Measurements from ENCODE around the gene SLC35B4. TPM values are rescaled to one million over a fixed set of nuclear protein-coding genes. Genes with fewer than 3 reads are reported as not detected.

SLC35B4 gene
- total RNA-seq, 2 donors from 2014 or later = 12.6 to 18.1 TPM

DNA sequence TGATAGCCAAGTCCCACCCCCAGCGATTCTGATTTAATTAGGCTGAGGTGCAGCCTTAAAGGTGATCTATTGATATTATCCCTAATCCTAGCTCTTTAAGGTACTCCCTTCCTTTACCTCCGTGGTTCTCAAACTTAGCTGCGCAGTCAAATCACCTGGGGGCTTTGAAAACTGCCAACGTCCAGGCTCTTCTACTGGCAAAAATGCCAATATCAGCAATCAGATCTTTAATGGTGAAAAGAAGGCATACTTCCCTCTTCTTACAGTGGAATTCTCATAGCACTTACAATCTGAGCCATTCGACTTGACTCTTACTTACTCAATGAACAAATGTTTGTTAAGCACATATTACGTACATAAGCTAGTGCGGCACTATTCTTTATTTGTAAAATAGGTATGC lies 704 bp upstream of the SLC35B4 start:
- peak overlapping the region; percentile 96 for H3K4me3 ChIP-seq
- ATAC-seq (ENCODE audit: insufficient number of reproducible peaks, low FRiP score, low read depth) = no peak
- H3K27ac ChIP-seq = no peak overlapping the region

GRCh38 chr7:134315679-134316538 lies 821 bp downstream of the SLC35B4 start:
- Histone ChIP-seq H3K4me1 (ENCODE audit: control insufficient read depth in 1 of 2, low read depth in 2 of 2) (peaks cover 0 to 9% of the 10 kb centered on the region in 2 donors), H3K4me3 (peak overlapping the region; percentile 96), H3K27me3 (replicated peaks; ENCODE audit: insufficient read depth) (no peaks in the 10 kb centered on the region), H3K9me3 (no peaks in the 10 kb centered on the region), H3K36me3 (no peaks in the 10 kb centered on the region), H3K27ac (peak overlapping the region; percentile 44 to 46)
- TF ChIP-seq, protein P1, sequence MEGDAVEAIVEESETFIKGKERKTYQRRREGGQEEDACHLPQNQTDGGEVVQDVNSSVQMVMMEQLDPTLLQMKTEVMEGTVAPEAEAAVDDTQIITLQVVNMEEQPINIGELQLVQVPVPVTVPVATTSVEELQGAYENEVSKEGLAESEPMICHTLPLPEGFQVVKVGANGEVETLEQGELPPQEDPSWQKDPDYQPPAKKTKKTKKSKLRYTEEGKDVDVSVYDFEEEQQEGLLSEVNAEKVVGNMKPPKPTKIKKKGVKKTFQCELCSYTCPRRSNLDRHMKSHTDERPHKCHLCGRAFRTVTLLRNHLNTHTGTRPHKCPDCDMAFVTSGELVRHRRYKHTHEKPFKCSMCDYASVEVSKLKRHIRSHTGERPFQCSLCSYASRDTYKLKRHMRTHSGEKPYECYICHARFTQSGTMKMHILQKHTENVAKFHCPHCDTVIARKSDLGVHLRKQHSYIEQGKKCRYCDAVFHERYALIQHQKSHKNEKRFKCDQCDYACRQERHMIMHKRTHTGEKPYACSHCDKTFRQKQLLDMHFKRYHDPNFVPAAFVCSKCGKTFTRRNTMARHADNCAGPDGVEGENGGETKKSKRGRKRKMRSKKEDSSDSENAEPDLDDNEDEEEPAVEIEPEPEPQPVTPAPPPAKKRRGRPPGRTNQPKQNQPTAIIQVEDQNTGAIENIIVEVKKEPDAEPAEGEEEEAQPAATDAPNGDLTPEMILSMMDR (IDR thresholded peaks at IDR 0.05) = no peak
- ATAC-seq (ENCODE audit: insufficient number of reproducible peaks, low FRiP score, low read depth) (no peak), DNase-seq (ENCODE audit: low spot score) (no peak)

More for the DNA sequence above, 704 bp upstream of the SLC35B4 start:
- DNase-seq (ENCODE audit: low spot score) = no peak
- no peaks in the 10 kb centered on the region for H3K9me3 ChIP-seq
- H3K4me1 ChIP-seq (ENCODE audit: control insufficient read depth in 1 of 2, low read depth in 2 of 2) = peaks cover 0 to 9% of the 10 kb centered on the region in 2 donors
- no peaks in the 10 kb centered on the region for H3K27me3 ChIP-seq (replicated peaks; ENCODE audit: insufficient read depth)
- TF ChIP-seq, protein P1 (IDR thresholded peaks at IDR 0.05) = no peak
- no peaks in the 10 kb centered on the region for H3K36me3 ChIP-seq

DNA sequence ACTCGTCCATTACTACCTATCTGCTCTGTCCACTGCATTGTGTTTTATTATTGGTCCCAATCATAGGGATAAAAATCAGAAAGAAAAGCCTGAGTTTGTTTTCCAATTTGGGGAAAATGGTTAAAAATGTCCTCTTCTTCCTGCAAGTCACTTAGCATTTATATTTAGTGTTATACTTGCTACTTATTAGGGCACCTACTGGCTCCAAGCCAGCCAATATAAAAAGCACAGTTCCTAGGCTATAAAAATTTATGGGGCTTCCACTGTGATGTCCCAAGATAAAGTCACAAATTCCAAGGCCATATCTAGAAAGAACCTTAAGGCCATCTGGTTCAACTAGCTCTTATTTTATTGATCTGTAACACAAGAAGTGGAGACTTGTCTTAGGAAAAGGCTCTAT lies 3.2 kb downstream of the SLC35B4 start:
- no peaks in the 10 kb centered on the region for H3K36me3 ChIP-seq

DNA sequence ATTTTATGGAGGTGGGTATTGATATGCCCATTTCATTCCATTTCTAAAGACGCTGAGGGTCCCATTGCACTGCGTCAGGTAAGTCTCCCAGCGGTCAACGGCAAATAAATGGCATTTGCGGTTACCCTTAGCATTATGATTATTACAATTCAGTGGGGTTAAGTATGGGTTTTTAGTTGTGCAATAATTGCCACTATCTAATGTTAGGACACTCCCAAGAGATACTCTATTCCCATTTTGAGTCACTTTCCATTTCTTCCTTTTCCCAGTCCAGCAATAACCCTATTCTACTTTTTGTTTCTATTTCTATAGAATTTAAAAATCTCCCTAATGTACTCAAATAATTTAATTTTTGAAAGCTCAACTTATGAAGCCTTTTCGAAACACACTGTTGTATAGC lies 4.0 kb downstream of the SLC35B4 start:
- DNase-seq (ENCODE audit: low spot score) (no peak), ATAC-seq (ENCODE audit: insufficient number of reproducible peaks, low FRiP score, low read depth) (no peak)
- H3K4me1 ChIP-seq (ENCODE audit: control insufficient read depth in 1 of 2, low read depth in 2 of 2) = peaks cover 0 to 9% of the 10 kb centered on the region in 2 donors
- H3K27me3 ChIP-seq (replicated peaks; ENCODE audit: insufficient read depth) = no peaks in the 10 kb centered on the region
- no peaks in the 10 kb centered on the region for H3K9me3 ChIP-seq
- TF ChIP-seq, protein P1 (IDR thresholded peaks at IDR 0.05) = no peak
- no peak overlapping the region for H3K27ac ChIP-seq
- no peaks in the 10 kb centered on the region for H3K36me3 ChIP-seq
- H3K4me3 ChIP-seq = no peak overlapping the region

More for the DNA sequence above, 3.2 kb downstream of the SLC35B4 start:
- ATAC-seq (ENCODE audit: insufficient number of reproducible peaks, low FRiP score, low read depth) (no peak), DNase-seq (ENCODE audit: low spot score) (no peak)
- Histone ChIP-seq H3K27me3 (replicated peaks; ENCODE audit: insufficient read depth) (no peaks in the 10 kb centered on the region), H3K4me1 (ENCODE audit: control insufficient read depth in 1 of 2, low read depth in 2 of 2) (peaks cover 0 to 9% of the 10 kb centered on the region in 2 donors), H3K4me3 (no peak overlapping the region), H3K9me3 (no peaks in the 10 kb centered on the region), H3K27ac (no peak overlapping the region)
- TF ChIP-seq, protein P1 (IDR thresholded peaks at IDR 0.05) = no peak

DNA sequence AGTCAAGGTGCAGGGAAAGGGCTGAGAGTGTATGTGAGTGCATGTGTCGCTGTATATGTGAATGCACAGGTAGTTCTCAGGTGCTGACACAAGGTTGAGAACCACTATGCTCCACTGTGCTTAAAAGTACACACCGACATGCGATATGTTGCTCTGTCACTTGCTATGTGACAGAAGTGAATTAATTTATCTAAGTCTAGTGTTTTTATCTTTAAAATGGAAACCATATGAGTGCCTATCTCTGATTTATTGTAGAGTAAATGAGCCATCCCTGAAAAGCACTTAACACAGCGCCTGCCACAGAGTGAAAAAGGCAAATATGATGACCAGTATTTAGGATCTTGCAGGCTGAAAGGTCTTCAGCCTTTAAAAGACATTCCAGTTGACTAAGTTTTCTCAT lies 4.9 kb downstream of the SLC35B4 start:
- H3K36me3 ChIP-seq = no peaks in the 10 kb centered on the region

More for the DNA sequence above, 4.9 kb downstream of the SLC35B4 start:
- ATAC-seq (ENCODE audit: insufficient number of reproducible peaks, low FRiP score, low read depth) = no peak
- Histone ChIP-seq H3K27ac (no peak overlapping the region), H3K9me3 (no peaks in the 10 kb centered on the region), H3K4me1 (ENCODE audit: control insufficient read depth in 1 of 2, low read depth in 2 of 2) (peaks cover 0 to 5% of the 10 kb centered on the region in 2 donors), H3K4me3 (no peak overlapping the region), H3K27me3 (replicated peaks; ENCODE audit: insufficient read depth) (no peaks in the 10 kb centered on the region)
- TF ChIP-seq, protein P1 (IDR thresholded peaks at IDR 0.05) = no peak
- DNase-seq (ENCODE audit: low spot score) = no peak
